ENCODE data around the gene PLA2G4A.

PLA2G4A gene

DNA sequence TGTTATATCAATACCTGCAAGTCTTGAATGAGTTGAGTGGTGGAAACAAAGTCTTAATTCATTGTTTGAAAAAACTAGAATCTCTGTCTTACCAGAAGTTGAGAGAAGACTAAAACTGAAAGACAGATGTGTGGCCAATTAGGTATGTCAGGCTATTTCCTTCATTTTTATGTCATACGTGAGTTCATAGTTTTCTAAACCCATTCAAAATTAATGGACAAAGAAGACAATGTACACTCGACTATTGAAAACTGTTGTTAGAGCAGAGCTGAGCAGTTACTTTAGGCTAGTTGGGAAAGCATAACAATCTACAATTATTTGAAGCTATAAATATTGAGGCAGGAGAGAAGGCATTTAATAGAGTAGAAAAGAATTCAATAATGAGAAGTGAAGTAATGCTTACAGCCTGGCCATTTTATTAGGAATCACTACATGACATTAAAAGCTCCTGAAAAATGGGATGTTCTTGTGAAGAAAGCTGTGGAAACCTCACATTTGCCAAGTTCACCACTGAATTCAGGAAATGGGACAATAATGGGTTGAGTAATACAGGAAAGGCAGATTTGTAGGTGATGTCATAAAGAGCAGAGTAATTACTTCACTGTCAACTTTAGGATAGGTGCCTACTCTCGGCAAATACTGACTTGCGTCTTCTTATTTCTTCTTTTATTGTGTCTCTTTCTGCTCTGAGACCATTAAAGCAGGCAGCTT is 204.4 kb downstream of the PLA2G4A start:
- DNase-seq: no peak

DNA sequence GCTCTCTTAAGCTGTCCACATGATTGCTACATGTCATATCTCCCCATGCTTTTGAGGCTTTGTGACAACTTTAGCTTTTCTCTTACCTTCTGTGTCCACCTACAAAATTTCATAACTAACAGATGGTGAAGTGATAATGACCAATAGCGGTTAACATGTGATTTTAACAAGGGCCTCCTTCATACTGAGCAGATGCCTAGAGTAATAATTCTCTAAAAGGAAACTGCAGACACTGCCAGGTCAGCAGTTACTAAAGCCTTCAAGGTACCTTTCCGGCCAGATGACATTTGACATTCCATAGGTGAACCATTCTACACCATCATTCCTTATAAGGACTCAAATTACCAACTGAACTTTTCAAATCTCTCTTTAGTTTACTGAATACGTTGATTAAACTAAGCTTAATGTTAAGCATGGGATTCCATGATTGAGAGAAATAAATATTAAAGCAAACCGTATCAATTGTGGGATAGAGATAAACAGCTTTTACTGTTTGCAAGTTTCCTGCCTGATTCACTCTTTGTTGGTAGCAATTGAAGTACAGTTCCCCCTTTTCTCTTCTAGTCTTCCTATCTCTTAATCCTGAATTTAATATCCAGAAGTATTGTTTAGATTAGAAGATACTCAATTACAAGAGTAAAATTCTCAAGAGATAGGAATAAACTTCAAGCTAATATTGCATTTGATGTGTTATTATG is 205.1 kb downstream of the PLA2G4A start:
- no peak for DNase-seq

DNA sequence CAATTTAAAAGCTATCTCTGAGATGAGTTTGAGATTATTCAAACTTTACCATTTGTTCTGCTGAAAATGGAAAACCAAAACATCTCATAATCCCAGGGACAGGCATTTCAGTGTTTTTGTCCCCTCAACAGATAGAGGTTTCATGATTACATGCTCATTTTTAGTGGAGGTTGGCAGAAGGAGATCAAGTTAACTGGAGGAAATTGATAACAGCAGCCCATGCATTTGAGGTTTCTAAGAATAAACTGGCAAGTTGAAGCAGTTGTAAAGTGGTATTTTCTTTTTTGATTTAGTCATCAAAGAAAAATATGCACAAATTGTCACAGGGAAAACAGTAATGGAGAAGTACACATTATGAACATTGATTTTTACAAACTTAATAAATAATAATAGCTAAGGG is 205.8 kb downstream of the PLA2G4A start:
- no peak for DNase-seq

DNA sequence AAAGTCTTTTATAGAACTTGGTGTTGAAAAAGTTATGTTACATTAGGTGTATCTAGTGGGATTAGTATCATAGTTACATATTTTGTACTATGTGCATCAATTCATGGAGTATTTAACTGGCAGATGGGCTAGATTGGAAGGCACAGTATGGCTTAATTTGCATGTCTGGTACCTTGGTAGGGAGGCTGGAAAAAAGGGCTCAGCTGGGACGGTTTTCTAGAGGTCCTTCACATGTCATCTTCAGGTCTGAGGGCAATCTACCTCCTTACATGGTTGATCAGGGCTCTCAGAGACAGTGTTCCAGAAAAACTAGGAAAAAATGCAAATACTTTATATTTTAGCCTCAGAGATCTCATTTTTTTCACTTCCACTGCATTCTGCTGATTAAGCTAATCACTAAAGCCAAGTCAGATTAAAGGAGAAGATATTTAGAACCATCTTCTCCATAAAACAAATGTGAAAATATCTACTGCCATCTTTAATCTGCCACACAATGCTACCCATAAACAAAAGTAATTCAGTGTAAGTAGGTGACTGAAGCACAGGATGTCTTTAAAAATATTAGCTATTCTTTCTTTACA is 209.3 kb downstream of the PLA2G4A start:
- no peak for DNase-seq
